Parathyroid adenoma (tissue), 2 donors: Measurements from ENCODE around the gene CBY3.
A peak's percentile ranks its signal among the peaks of the same experiment; 100 is the strongest.

ENCODE experiments used
- H2AFZ ChIP-seq: fragments of 300-600 bp; sonication (generic); one replicate; pipeline ENCODE4 v1.7.0; 2017; ENCODE audit warnings: antibody characterized with exemption, mild to moderate bottlenecking
- H3K27ac ChIP-seq: fragments of 300-600 bp; sonication (generic); one replicate; pipeline ENCODE4 v1.7.0; 2017
- H3K27me3 ChIP-seq: fragments of 300-600 bp; sonication (generic); one replicate; pipeline ENCODE4 v1.7.0; 2017; ENCODE audit warnings: low read length; ENCODE audit not compliant: control insufficient read depth, insufficient read depth
- H3K36me3 ChIP-seq: fragments of 300-600 bp; sonication (generic); one replicate; pipeline ENCODE4 v1.7.0; 2017; ENCODE audit warnings: low read length; ENCODE audit not compliant: control insufficient read depth, insufficient read depth
- H3K4me1 ChIP-seq: fragments of 300-600 bp; sonication (generic); one replicate; pipeline ENCODE4 v1.7.0; 2017; ENCODE audit warnings: control low read depth
- H3K4me2 ChIP-seq: fragments of 300-600 bp; sonication (generic); one replicate; pipeline ENCODE4 v1.7.0; 2017; ENCODE audit warnings: low read length
- H3K4me3 ChIP-seq: fragments of 300-600 bp; sonication (generic); one replicate; pipeline ENCODE4 v1.7.0; 2017; ENCODE audit warnings: low read depth, low read length
- H3K79me2 ChIP-seq: fragments of 300-600 bp; sonication (generic); one replicate; pipeline ENCODE4 v1.7.0; 2017; ENCODE audit warnings: control low read depth
- H3K9ac ChIP-seq: fragments of 300-600 bp; sonication (generic); one replicate; pipeline ENCODE4 v1.7.0; 2017; ENCODE audit warnings: mild to moderate bottlenecking
- H3K9me3 ChIP-seq: fragments of 300-600 bp; sonication (generic); one replicate; pipeline ENCODE4 v1.7.0; 2017; ENCODE audit warnings: low read length; ENCODE audit not compliant: control insufficient read depth
- TF ChIP-seq, protein P1 (sequence below): fragments of 300-600 bp; sonication (generic); IDR thresholded peaks from one replicate; pipeline ENCODE4 v1.7.0; 2017; ENCODE audit warnings: antibody characterized with exemption, mild to moderate bottlenecking
- donor health status: primary hyperparathyroidism.

Gene CBY3

DNA sequence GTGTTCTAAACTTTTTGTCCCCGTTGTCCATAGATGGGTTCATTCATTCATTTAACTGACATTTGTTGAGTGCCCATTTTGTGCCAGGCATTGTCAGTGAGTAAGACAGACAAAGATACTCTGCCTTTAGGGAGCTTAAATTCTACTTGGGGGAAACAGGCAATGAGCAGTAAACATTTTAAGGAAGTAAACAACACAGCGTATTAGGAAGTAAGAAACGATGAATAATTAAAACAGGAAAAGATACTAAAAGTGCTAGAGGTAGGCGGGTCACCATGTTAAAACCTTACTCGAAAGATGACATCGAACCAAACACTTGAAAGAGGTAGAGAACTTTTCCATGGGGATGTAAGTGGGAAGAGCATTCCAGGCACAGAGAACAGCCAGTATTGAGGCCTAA, 46.3 kb upstream of the CBY3 start:
- no peaks in the 10 kb centered on the region for H3K36me3 ChIP-seq
- TF ChIP-seq, protein P1, sequence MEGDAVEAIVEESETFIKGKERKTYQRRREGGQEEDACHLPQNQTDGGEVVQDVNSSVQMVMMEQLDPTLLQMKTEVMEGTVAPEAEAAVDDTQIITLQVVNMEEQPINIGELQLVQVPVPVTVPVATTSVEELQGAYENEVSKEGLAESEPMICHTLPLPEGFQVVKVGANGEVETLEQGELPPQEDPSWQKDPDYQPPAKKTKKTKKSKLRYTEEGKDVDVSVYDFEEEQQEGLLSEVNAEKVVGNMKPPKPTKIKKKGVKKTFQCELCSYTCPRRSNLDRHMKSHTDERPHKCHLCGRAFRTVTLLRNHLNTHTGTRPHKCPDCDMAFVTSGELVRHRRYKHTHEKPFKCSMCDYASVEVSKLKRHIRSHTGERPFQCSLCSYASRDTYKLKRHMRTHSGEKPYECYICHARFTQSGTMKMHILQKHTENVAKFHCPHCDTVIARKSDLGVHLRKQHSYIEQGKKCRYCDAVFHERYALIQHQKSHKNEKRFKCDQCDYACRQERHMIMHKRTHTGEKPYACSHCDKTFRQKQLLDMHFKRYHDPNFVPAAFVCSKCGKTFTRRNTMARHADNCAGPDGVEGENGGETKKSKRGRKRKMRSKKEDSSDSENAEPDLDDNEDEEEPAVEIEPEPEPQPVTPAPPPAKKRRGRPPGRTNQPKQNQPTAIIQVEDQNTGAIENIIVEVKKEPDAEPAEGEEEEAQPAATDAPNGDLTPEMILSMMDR: no peak
- no peak overlapping the region for H3K4me2 ChIP-seq
- no peak overlapping the region for H3K4me3 ChIP-seq
- H3K27ac ChIP-seq: no peak overlapping the region
- H3K9me3 ChIP-seq: no peaks in the 10 kb centered on the region
- H3K79me2 ChIP-seq: no peaks in the 10 kb centered on the region
- no peak overlapping the region for H3K9ac ChIP-seq
- H3K4me1 ChIP-seq: no peaks in the 10 kb centered on the region
- no peaks in the 10 kb centered on the region for H3K27me3 ChIP-seq
- no peak overlapping the region for H2AFZ ChIP-seq

DNA sequence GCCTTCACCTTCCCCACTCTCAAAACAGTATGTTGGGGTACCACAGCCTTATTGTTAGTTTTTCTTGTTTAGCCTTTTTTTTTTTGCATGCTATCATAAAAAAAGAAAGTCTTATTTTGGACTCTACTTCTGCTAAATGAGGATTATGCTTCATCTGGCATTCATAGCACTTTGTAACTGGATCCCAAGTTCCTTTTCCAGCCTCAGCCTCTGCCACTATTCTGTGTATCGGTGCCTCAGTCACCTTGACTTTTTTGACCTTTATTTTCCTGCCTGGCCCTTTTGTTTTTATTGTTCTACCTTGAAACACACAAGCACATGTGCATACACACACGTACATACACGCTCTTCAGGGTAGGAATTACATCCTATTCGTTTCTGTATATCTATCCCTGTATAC, 43.3 kb upstream of the CBY3 start:
- Histone ChIP-seq H3K9ac (no peak overlapping the region), H2AFZ (no peak overlapping the region), H3K4me3 (no peak overlapping the region), H3K9me3 (no peaks in the 10 kb centered on the region), H3K27ac (no peak overlapping the region), H3K36me3 (no peaks in the 10 kb centered on the region), H3K27me3 (no peaks in the 10 kb centered on the region), H3K4me1 (no peaks in the 10 kb centered on the region), H3K79me2 (peaks cover 4% of the 10 kb centered on the region), H3K4me2 (no peak overlapping the region)
- TF ChIP-seq, protein P1: no peak

DNA sequence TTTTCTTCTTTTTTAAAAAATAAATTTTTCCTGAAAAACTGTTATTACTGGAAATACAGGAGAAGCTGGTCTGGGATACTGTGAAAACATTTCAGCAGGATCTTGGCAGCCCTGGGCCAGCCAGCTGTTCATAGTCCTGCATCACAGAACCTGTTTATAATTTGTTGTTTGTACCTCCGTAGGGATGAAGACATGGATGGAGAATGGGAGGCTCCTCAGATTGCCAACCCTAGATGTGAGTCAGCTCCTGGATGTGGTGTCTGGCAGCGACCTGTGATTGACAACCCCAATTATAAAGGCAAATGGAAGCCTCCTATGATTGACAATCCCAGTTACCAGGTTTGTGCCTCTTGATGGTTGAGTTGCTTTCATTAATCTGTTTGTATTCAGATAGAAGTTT, 39.4 kb upstream of the CBY3 start:
- Histone ChIP-seq H3K9ac (no peak overlapping the region), H3K4me3 (no peak overlapping the region), H3K27ac (no peak overlapping the region), H3K27me3 (no peaks in the 10 kb centered on the region), H3K9me3 (no peaks in the 10 kb centered on the region), H3K4me2 (no peak overlapping the region), H3K36me3 (no peaks in the 10 kb centered on the region), H3K4me1 (no peaks in the 10 kb centered on the region), H2AFZ (no peak overlapping the region), H3K79me2 (peaks cover 13% of the 10 kb centered on the region)
- TF ChIP-seq, protein P1: no peak

DNA sequence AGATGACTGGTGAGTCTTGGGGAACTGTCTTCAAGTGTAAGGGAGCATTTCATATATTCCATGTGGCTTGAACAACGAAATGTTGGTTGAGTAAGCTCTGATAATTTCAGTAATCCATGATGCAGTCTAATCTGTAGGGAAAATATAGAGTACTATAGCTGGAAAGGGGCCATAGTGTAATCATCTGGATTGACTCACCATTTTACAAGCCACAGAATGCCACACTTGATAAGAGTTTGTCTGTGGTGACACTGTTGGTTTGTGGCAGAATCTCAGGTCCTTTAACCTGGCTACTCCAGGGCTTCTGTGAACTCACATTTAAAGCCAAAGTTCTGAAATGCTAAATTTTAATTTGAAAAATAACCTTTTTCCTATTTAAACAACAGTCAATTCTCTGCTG, 35.5 kb upstream of the CBY3 start:
- Histone ChIP-seq H2AFZ (no peak overlapping the region), H3K27me3 (no peaks in the 10 kb centered on the region), H3K27ac (no peak overlapping the region), H3K79me2 (peaks cover 29% of the 10 kb centered on the region), H3K4me1 (no peaks in the 10 kb centered on the region), H3K9ac (no peak overlapping the region), H3K4me2 (no peak overlapping the region), H3K36me3 (no peaks in the 10 kb centered on the region), H3K4me3 (no peak overlapping the region), H3K9me3 (no peaks in the 10 kb centered on the region)
- TF ChIP-seq, protein P1: no peak

DNA sequence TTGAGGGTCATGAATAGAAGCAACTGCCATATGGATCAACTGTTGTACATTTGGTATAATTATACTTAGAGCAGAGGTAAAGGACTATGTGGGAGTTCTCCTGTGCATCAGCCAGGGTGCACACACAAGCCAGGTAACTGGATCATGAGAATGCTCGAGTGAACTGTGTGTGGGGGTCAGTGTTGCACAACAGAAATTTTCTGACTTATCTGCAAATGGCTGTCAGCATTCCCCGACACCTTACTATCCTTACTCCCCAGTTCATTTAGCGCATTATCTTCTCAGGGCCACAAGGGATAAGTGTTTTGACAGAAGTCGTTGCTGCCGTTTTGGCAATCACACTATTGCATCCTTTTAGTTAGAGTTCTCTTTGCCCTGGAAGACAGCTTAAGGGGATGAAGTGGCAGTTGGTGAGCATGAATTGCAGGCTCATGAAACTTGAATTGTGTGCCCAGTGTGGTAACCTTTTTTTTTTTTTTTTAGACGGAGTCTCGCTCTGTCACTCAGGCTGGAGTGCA, 19.6 kb upstream of the CBY3 start:
- H3K79me2 ChIP-seq: peaks cover 54% of the 10 kb centered on the region
- no peaks in the 10 kb centered on the region for H3K27me3 ChIP-seq
- no peak overlapping the region for H2AFZ ChIP-seq
- peak overlapping the region; percentile 96 for H3K4me3 ChIP-seq
- H3K9ac ChIP-seq: no peak overlapping the region
- peaks cover 6% of the 10 kb centered on the region for H3K4me1 ChIP-seq
- peak overlapping the region; percentile 97 for H3K4me2 ChIP-seq
- H3K36me3 ChIP-seq: no peaks in the 10 kb centered on the region
- no peaks in the 10 kb centered on the region for H3K9me3 ChIP-seq
- H3K27ac ChIP-seq: no peak overlapping the region
- TF ChIP-seq, protein P1: no peak
